Calu3 (cell line): ENCODE data around the gene YTHDC1. TPM values are rescaled to one million over a fixed set of nuclear protein-coding genes. Genes with fewer than 3 reads are reported as not detected.

Experiments used
- BruUV-seq: library from RNA; stranded (reverse); fragments of 400-500 nt; replicated peaks from 2 replicates; lab custom pipeline; 2021; lab: Mats Ljungman, UMichigan
- CTCF ChIA-PET: fragments of 300-600 bp; sonication (Branson Sonifier 250); formaldehyde crosslinking; loops from one replicate; lab custom pipeline; 2022; ENCODE audit warnings: antibody characterized with exemption; lab: Charles Lee
- DNase-seq: peaks from one replicate; pipeline ENCODE4 v3.0.0; 2022
- H3K27ac Mint-ChIP-seq: one replicate; pipeline ENCODE4 v1.8.0; 2022; ENCODE audit warnings: mixed read lengths; ENCODE audit not compliant: unreplicated experiment
- H3K27me3 Mint-ChIP-seq: one replicate; pipeline ENCODE4 v1.8.0; 2022; ENCODE audit warnings: mixed read lengths; ENCODE audit not compliant: unreplicated experiment
- H3K36me3 Mint-ChIP-seq: one replicate; pipeline ENCODE4 v1.8.0; 2022; ENCODE audit warnings: mild to moderate bottlenecking, moderate library complexity, mixed read lengths; ENCODE audit not compliant: insufficient read depth, unreplicated experiment
- H3K4me1 Mint-ChIP-seq: one replicate; pipeline ENCODE4 v1.8.0; 2022; ENCODE audit warnings: mild to moderate bottlenecking, low read depth, mixed read lengths; ENCODE audit not compliant: unreplicated experiment
- H3K4me3 Mint-ChIP-seq: one replicate; pipeline ENCODE4 v1.8.0; 2022; ENCODE audit warnings: mild to moderate bottlenecking, low read depth, moderate library complexity, mixed read lengths; ENCODE audit not compliant: unreplicated experiment
- H3K9me3 Mint-ChIP-seq: one replicate; pipeline ENCODE4 v1.8.0; 2022; ENCODE audit warnings: low read depth, mixed read lengths; ENCODE audit not compliant: unreplicated experiment
- CTCF ChIP-seq: fragments of 200-600 bp; IDR thresholded peaks from one replicate; pipeline ENCODE4 v1.8.0; 2022; ENCODE audit warnings: antibody characterized with exemption; ENCODE audit not compliant: unreplicated experiment
- intact Hi-C: fragments of 100-400 bp; cut with micrococcal nuclease; formaldehyde crosslinking; loops from one replicate; pipeline ENCODE4 v1.10.0; 2022; ENCODE audit not compliant: unreplicated experiment
- total RNA-seq: library from RNA; stranded (reverse); gene quantifications from 2 replicates; pipeline ENCODE4 v1.2.3, GENCODE V29; 2022

Gene YTHDC1
- total RNA-seq, 1 experiment from 2014 or later = 68.6 TPM

- no peaks in the 10 kb centered on the region for H3K9me3 Mint-ChIP-seq
- peaks cover 19% of the 10 kb centered on the region for H3K36me3 Mint-ChIP-seq
- CTCF ChIA-PET = no interaction called here
- BruUV-seq = no TSS peak
- DNase-seq = no peak
- no peak for TF ChIP-seq CTCF
- H3K27ac Mint-ChIP-seq = no peak overlapping the region
- no peak overlapping the region for H3K4me3 Mint-ChIP-seq
- H3K27me3 Mint-ChIP-seq = no peaks in the 10 kb centered on the region
- intact Hi-C loops = no loop called here
- peaks cover 11% of the 10 kb centered on the region for H3K4me1 Mint-ChIP-seq
Observed at GRCh38 chr4:68336530-68336929, 13.4 kb downstream of the YTHDC1 start.

GRCh38 chr4:68326141-68326540 lies 23.7 kb downstream of the YTHDC1 start:
- no peaks in the 10 kb centered on the region for H3K9me3 Mint-ChIP-seq
- no TSS peak for BruUV-seq
- intact Hi-C loops = loop anchor here (10.0 kb wide), 1 partner anchor 49 kb away; no protein-coding TSS in a partner anchor
- H3K4me1 Mint-ChIP-seq = no peaks in the 10 kb centered on the region
- H3K4me3 Mint-ChIP-seq = no peak overlapping the region
- TF ChIP-seq CTCF = no peak
- H3K27me3 Mint-ChIP-seq = no peaks in the 10 kb centered on the region
- DNase-seq = no peak
- no peak overlapping the region for H3K27ac Mint-ChIP-seq
- CTCF ChIA-PET = no interaction called here
- H3K36me3 Mint-ChIP-seq = peaks cover 17% of the 10 kb centered on the region

GRCh38 chr4:68324519-68325262 lies 25.2 kb downstream of the YTHDC1 start:
- H3K27me3 Mint-ChIP-seq = no peaks in the 10 kb centered on the region
- no peak for TF ChIP-seq CTCF
- DNase-seq = no peak
- H3K36me3 Mint-ChIP-seq = peaks cover 17% of the 10 kb centered on the region
- CTCF ChIA-PET = no interaction called here
- no peak overlapping the region for H3K4me3 Mint-ChIP-seq
- intact Hi-C loops = loop anchor here (10.0 kb wide), 1 partner anchor 50 kb away; no protein-coding TSS in a partner anchor
- no peaks in the 10 kb centered on the region for H3K4me1 Mint-ChIP-seq
- H3K9me3 Mint-ChIP-seq = no peaks in the 10 kb centered on the region
- BruUV-seq = no TSS peak
- no peak overlapping the region for H3K27ac Mint-ChIP-seq

- no TSS peak for BruUV-seq
- Mint-ChIP-seq H3K27me3 (no peaks in the 10 kb centered on the region), H3K4me3 (no peak overlapping the region), H3K4me1 (no peaks in the 10 kb centered on the region), H3K9me3 (no peaks in the 10 kb centered on the region), H3K27ac (no peak overlapping the region), H3K36me3 (peaks cover 13% of the 10 kb centered on the region)
- no peak for DNase-seq
- intact Hi-C loops = no loop called here
- no peak for TF ChIP-seq CTCF
- CTCF ChIA-PET = no interaction called here
Observed at GRCh38 chr4:68319040-68319439, 30.9 kb downstream of the YTHDC1 start.
